ENCODE measurements around the gene TSSK3.
"Not testable (repeated sequence)": the region's sequence is repeated elsewhere in the genome, so short reads cannot be mapped to it uniquely, and the experiment has no call there.

TSSK3 gene

GRCh38 chr1:32338637-32339145 lies 23.6 kb upstream of the TSSK3 start:
- peak; percentile 48 for DNase-seq (ENCODE audit: low read depth, low spot score)

GRCh38 chr1:32339363-32339978 lies 22.9 kb upstream of the TSSK3 start:
- DNase-seq (ENCODE audit: low read depth, low spot score): no peak

GRCh38 chr1:32341186-32341757 lies 21.1 kb upstream of the TSSK3 start:
- DNase-seq (ENCODE audit: low read depth, low spot score): no peak

- no peak for DNase-seq (ENCODE audit: low read depth, low spot score)
Observed at GRCh38 chr1:32341971-32342370, 20.4 kb upstream of the TSSK3 start.

- no peak for DNase-seq (ENCODE audit: low read depth, low spot score)
Observed at GRCh38 chr1:32342704-32343103, 19.6 kb upstream of the TSSK3 start.

- DNase-seq (ENCODE audit: low read depth, low spot score): peak; percentile 65
Observed at GRCh38 chr1:32345289-32345827, 17.0 kb upstream of the TSSK3 start.

- DNase-seq (ENCODE audit: low read depth, low spot score): no peak
Observed at GRCh38 chr1:32346532-32347157, 15.7 kb upstream of the TSSK3 start.

- no peak for DNase-seq (ENCODE audit: low read depth, low spot score)
Observed at GRCh38 chr1:32349211-32349708, 13.1 kb upstream of the TSSK3 start.

- no peak for DNase-seq (ENCODE audit: low read depth, low spot score)
Observed at GRCh38 chr1:32350785-32351398, 11.4 kb upstream of the TSSK3 start.

GRCh38 chr1:32351399-32352238 lies 10.7 kb upstream of the TSSK3 start:
- peak; percentile 98 for DNase-seq (ENCODE audit: low read depth, low spot score)

- no peak for DNase-seq (ENCODE audit: low read depth, low spot score)
Observed at GRCh38 chr1:32352239-32352745, 10.0 kb upstream of the TSSK3 start.

- no peak for DNase-seq (ENCODE audit: low read depth, low spot score)
Observed at GRCh38 chr1:32352831-32353383, 9.4 kb upstream of the TSSK3 start.

GRCh38 chr1:32353431-32353830 lies 8.9 kb upstream of the TSSK3 start:
- DNase-seq (ENCODE audit: low read depth, low spot score): no peak

- DNase-seq (ENCODE audit: low read depth, low spot score): peak; percentile 31
Observed at GRCh38 chr1:32353886-32354570, 8.3 kb upstream of the TSSK3 start.

GRCh38 chr1:32355778-32356177 lies 6.6 kb upstream of the TSSK3 start:
- DNase-seq (ENCODE audit: low read depth, low spot score): not testable (repeated sequence)

- DNase-seq (ENCODE audit: low read depth, low spot score): no peak
Observed at GRCh38 chr1:32356478-32356877, 5.9 kb upstream of the TSSK3 start.

GRCh38 chr1:32357614-32358013 lies 4.7 kb upstream of the TSSK3 start:
- no peak for DNase-seq (ENCODE audit: low read depth, low spot score)

- no peak for DNase-seq (ENCODE audit: low read depth, low spot score)
Observed at GRCh38 chr1:32358435-32358834, 3.9 kb upstream of the TSSK3 start.

- DNase-seq (ENCODE audit: low read depth, low spot score): no peak
Observed at GRCh38 chr1:32361308-32361673, 1.0 kb upstream of the TSSK3 start.
